GM10266 (cell line): Measurements from ENCODE around the gene OR56B4.
"Not testable (repeated sequence)": the region's sequence is repeated elsewhere in the genome, so short reads cannot be mapped to it uniquely, and the experiment has no call there.

Source experiments
- DNase-seq: peaks from one replicate; pipeline ENCODE4 v3.0.0; 2012; ENCODE audit errors: extremely low spot score
- TF ChIP-seq, protein P1 (sequence below): IDR thresholded peaks from 2 replicates; pipeline ENCODE4 v1.5.1; 2012; ENCODE audit warnings: mild to moderate bottlenecking, low read depth; ENCODE audit not compliant: control insufficient read depth, insufficient read depth; ENCODE audit errors: missing control alignments

The OR56B4 gene

DNA sequence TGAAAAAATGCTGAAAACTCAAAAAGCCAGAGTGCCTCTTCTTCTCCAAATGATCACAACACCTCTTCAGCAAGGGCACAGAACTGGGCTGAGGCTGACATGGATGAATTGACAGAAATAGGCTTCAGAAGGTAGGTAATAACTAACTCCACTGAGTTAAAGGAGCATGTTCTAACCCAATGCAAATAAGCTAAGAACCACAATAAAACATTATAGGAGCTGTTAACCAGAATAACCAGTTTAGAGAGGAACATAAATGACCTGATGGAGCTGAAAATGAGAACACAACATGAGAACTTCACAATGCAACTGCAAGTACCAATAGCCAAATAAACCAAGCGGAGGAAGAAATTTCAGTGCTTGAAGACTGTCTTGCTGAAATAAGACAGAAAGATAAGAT is 9.2 kb downstream of the OR56B4 start:
- TF ChIP-seq, protein P1, sequence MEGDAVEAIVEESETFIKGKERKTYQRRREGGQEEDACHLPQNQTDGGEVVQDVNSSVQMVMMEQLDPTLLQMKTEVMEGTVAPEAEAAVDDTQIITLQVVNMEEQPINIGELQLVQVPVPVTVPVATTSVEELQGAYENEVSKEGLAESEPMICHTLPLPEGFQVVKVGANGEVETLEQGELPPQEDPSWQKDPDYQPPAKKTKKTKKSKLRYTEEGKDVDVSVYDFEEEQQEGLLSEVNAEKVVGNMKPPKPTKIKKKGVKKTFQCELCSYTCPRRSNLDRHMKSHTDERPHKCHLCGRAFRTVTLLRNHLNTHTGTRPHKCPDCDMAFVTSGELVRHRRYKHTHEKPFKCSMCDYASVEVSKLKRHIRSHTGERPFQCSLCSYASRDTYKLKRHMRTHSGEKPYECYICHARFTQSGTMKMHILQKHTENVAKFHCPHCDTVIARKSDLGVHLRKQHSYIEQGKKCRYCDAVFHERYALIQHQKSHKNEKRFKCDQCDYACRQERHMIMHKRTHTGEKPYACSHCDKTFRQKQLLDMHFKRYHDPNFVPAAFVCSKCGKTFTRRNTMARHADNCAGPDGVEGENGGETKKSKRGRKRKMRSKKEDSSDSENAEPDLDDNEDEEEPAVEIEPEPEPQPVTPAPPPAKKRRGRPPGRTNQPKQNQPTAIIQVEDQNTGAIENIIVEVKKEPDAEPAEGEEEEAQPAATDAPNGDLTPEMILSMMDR, result no peak

DNA sequence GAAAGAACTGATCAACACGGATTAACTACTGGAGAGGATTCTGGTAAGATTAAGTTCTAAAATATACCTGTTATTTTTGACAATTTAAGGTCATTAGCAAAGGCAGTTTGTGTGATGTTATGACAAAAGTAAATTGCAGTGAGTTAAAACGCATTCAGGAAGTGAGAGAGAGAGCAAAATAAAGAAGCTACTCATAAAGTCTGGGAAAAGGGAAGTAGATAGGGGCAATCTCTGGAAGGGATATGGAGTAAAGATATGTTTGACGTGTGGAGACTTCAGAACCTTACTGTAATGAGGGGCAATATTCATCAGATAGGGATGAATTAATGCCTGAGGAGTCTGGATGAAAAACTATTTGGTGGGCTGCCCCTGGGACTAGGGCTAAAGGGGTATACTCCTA is 16.8 kb downstream of the OR56B4 start:
- DNase-seq, result no peak
- TF ChIP-seq, protein P1, result no peak

More for the DNA sequence above, 9.2 kb downstream of the OR56B4 start:
- DNase-seq, result no peak

- TF ChIP-seq, protein P1, result no peak
- DNase-seq, result no peak
Measured at GRCh38 chr11:6127881-6128280, 20.4 kb downstream of the OR56B4 start.

- DNase-seq, result no peak
- TF ChIP-seq, protein P1, result no peak
Measured at GRCh38 chr11:6129011-6129410, 21.5 kb downstream of the OR56B4 start.

- no peak for DNase-seq
- TF ChIP-seq, protein P1, result no peak
Measured at GRCh38 chr11:6129635-6130034, 22.2 kb downstream of the OR56B4 start.

- DNase-seq, result no peak
- TF ChIP-seq, protein P1, result no peak
Measured at GRCh38 chr11:6132431-6132830, 24.9 kb downstream of the OR56B4 start.

DNA sequence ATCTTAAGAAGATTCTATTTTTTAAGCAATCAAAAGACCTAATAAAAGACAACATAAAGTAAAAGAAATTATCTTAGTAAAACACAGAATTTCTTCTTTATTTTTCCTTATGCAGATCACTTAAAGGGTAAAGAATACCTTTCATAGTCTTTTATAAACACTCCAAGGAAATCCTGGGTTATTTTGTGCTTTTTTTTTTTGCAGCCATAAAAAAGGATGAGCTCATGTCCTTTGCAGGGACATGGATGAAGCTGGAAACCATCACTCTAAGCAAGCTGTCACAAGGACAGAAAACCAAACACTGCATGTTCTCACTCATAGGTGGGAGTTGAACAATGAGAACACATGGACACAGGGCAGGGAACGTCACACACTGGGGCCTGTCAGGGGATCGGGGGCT is 28.5 kb downstream of the OR56B4 start:
- DNase-seq, result not testable (repeated sequence)

DNA sequence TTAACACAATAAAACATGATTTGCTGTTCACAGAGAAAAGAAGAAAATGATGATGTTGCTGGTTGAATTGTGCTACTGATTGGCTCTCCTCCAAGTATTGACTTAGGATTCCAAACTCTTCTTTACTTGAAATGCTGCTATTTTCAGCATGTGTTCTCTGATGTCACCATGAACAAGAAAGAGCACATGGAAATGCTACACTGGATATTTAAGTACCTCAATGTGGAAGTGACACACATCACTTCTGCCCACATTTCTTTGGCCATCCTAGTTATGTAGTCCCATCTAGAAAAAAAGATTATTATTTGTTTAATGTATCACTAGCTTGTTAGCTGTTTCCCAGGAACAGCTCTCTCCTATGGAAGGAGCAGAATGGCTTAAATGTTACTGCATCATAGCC is 35.5 kb downstream of the OR56B4 start:
- TF ChIP-seq, protein P1, result no peak
- no peak for DNase-seq

DNA sequence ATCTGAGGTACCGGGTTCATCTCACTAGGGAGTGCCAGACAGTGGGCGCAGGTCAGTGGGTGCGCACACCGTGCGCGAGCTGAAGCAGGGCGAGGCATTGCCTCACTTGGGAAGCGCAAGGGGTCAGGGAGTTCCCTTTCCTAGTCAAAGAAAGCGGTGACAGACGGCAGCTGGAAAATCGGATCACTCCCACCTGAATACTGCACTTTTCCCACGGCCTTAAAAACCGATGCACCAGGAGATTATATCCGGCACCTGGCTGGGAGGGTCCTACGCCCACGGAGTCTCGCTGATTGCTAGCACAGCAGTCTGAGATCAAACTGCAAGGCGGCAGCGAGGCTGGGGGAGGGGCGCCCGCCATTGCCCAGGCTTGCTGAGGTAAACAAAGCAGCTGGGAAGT is 36.3 kb downstream of the OR56B4 start:
- DNase-seq, result not testable (repeated sequence)
